ENCODE measurements around the gene PTPRG.
A peak's percentile ranks its signal among the peaks of the same experiment; 100 is the strongest.
"Not testable (repeated sequence)": the region's sequence is repeated elsewhere in the genome, so short reads cannot be mapped to it uniquely, and the experiment has no call there.

Gene PTPRG

DNA sequence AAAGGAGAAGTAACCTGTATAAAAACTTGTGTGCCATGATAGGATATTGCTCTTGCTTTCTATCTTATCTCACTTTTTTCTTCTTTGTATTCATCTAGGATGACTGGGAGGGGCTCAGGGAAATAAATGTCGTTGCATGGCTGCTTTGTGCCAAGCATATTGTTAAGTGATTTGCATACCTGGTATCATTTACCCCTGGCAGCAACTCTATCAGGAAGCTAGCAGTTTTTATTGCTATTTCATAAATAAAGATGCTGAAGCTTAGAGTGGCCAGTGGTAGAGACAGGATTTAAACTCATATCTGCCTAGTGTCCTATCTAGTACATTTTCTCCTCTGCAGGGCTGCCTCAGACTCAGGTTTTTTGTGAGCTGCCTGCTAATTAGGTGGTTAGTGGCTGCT is 253.3 kb downstream of the PTPRG start:
- no peak overlapping the region for H3K18ac ChIP-seq (ENCODE audit: low read length)
- no peak overlapping the region for H3K23ac ChIP-seq (ENCODE audit: low read length)
- no peak for DNase-seq
- no peak overlapping the region for H2BK12ac ChIP-seq (ENCODE audit: low read length)
- H3K79me2 ChIP-seq (ENCODE audit: control insufficient read depth, insufficient read depth, low read length, poor library complexity), result no peaks in the 10 kb centered on the region
- H3K79me1 ChIP-seq (ENCODE audit: low read length), result no peaks in the 10 kb centered on the region
- H3K27ac ChIP-seq (ENCODE audit: low read depth, low read length), result no peak overlapping the region
- H3K4ac ChIP-seq (ENCODE audit: low read depth, low read length), result no peak overlapping the region
- no peaks in the 10 kb centered on the region for H3K27me3 ChIP-seq (ENCODE audit: insufficient read depth, low read length)
- H2AK5ac ChIP-seq (ENCODE audit: low read length), result no peak overlapping the region
- H4K12ac ChIP-seq (ENCODE audit: low read depth, low read length), result no peak overlapping the region
- no peak overlapping the region for H3K4me2 ChIP-seq (ENCODE audit: low read length)
- H3K14ac ChIP-seq (ENCODE audit: low read length), result no peak overlapping the region
- H2BK5ac ChIP-seq (ENCODE audit: low read depth, low read length, poor library complexity), result no peak overlapping the region
- H3K4me3 ChIP-seq (ENCODE audit: low read depth, low read length), result no peak overlapping the region
- no peaks in the 10 kb centered on the region for H3K4me1 ChIP-seq (ENCODE audit: control insufficient read depth in 1 of 2, insufficient read depth in 2 of 2, low read length in 2 of 2)
- no peak overlapping the region for H4K91ac ChIP-seq (ENCODE audit: low read depth, low read length)
- no peak overlapping the region for H4K8ac ChIP-seq (ENCODE audit: low read depth, low read length)
- no peak overlapping the region for H2BK120ac ChIP-seq (ENCODE audit: insufficient read depth, low read length, poor library complexity)
- no peak overlapping the region for H3K9ac ChIP-seq (ENCODE audit: low read length)
- no peaks in the 10 kb centered on the region for H3K9me3 ChIP-seq (ENCODE audit: insufficient read depth, low read depth, low read length)
- no peaks in the 10 kb centered on the region for H3K36me3 ChIP-seq (ENCODE audit: control insufficient read depth in 1 of 2, insufficient read depth in 2 of 2, low read length in 2 of 2)
- H2AFZ ChIP-seq (ENCODE audit: insufficient read depth, low read length, poor library complexity), result no peak overlapping the region
- WGBS (ENCODE audit: extremely low coverage, insufficient coverage, insufficient read length), result no CpG with 5 or more reads among the region's 1 CpG

DNA sequence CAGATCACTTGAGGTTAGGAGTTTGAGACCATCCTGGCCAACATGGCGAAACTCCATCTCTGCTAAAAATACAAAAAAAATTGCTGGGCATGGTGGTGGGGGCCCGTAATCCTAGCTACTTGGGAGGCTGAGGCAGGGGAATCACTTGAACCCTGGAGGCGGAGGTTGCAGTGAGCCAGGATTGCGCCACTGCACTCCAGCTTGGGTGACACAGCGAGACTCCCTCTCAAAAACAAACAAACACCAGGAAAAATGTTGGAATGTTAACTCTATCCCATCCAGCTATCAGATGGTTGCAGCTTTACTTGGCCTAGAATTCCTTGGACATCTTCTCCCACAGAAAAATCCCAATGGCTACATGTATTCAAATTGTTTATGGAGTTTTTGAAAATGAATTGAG is 254.9 kb downstream of the PTPRG start:
- not testable (repeated sequence) for H3K79me1 ChIP-seq (ENCODE audit: low read length); H2BK12ac ChIP-seq (ENCODE audit: low read length); H4K91ac ChIP-seq (ENCODE audit: low read depth, low read length); H3K36me3 ChIP-seq (ENCODE audit: control insufficient read depth in 1 of 2, insufficient read depth in 2 of 2, low read length in 2 of 2); H3K27ac ChIP-seq (ENCODE audit: low read depth, low read length); H4K12ac ChIP-seq (ENCODE audit: low read depth, low read length); H2BK120ac ChIP-seq (ENCODE audit: insufficient read depth, low read length, poor library complexity); H3K4me3 ChIP-seq (ENCODE audit: low read depth, low read length); H3K9ac ChIP-seq (ENCODE audit: low read length); H3K14ac ChIP-seq (ENCODE audit: low read length); H2AFZ ChIP-seq (ENCODE audit: insufficient read depth, low read length, poor library complexity); H3K9me3 ChIP-seq (ENCODE audit: insufficient read depth, low read depth, low read length); H3K4me1 ChIP-seq (ENCODE audit: control insufficient read depth in 1 of 2, insufficient read depth in 2 of 2, low read length in 2 of 2); H2BK5ac ChIP-seq (ENCODE audit: low read depth, low read length, poor library complexity); H2AK5ac ChIP-seq (ENCODE audit: low read length); H3K27me3 ChIP-seq (ENCODE audit: insufficient read depth, low read length); H3K4ac ChIP-seq (ENCODE audit: low read depth, low read length); H3K4me2 ChIP-seq (ENCODE audit: low read length); H3K79me2 ChIP-seq (ENCODE audit: control insufficient read depth, insufficient read depth, low read length, poor library complexity); H3K23ac ChIP-seq (ENCODE audit: low read length); H4K8ac ChIP-seq (ENCODE audit: low read depth, low read length); H3K18ac ChIP-seq (ENCODE audit: low read length)
- DNase-seq, result peak in 1 of 2 donors; percentile 13
- WGBS (ENCODE audit: extremely low coverage, insufficient coverage, insufficient read length), result no CpG with 5 or more reads among the region's 5 CpGs

DNA sequence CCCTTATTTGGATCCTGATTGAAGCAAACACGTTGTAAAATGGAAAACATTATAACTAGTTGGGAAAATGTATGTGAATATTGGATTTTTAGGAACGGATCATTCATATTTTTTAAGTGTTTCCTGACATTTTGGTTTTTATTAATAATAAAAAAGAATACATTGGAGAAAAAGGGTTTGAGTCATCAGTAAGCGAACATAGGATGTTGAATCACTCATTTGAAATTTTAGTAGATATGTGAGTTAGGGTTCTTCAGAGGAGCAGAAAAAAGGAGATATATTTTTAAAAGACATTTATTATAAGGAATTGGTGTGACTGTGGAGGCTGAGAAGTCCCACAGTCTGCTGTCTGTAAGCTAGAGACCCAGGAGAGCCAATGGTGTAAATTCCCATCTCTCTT is 258.5 kb downstream of the PTPRG start:
- H3K79me2 ChIP-seq (ENCODE audit: control insufficient read depth, insufficient read depth, low read length, poor library complexity), result no peaks in the 10 kb centered on the region
- no peak overlapping the region for H2AFZ ChIP-seq (ENCODE audit: insufficient read depth, low read length, poor library complexity)
- no peak overlapping the region for H3K4me3 ChIP-seq (ENCODE audit: low read depth, low read length)
- no peak overlapping the region for H4K8ac ChIP-seq (ENCODE audit: low read depth, low read length)
- H2AK5ac ChIP-seq (ENCODE audit: low read length), result no peak overlapping the region
- no peaks in the 10 kb centered on the region for H3K9me3 ChIP-seq (ENCODE audit: insufficient read depth, low read depth, low read length)
- no peak for DNase-seq
- H3K23ac ChIP-seq (ENCODE audit: low read length), result no peak overlapping the region
- no peak overlapping the region for H2BK5ac ChIP-seq (ENCODE audit: low read depth, low read length, poor library complexity)
- no peak overlapping the region for H4K91ac ChIP-seq (ENCODE audit: low read depth, low read length)
- H3K14ac ChIP-seq (ENCODE audit: low read length), result no peak overlapping the region
- 100% methylated on average over 1 of the region's 3 CpGs for WGBS (ENCODE audit: extremely low coverage, insufficient coverage, insufficient read length)
- H3K79me1 ChIP-seq (ENCODE audit: low read length), result no peaks in the 10 kb centered on the region
- H3K36me3 ChIP-seq (ENCODE audit: control insufficient read depth in 1 of 2, insufficient read depth in 2 of 2, low read length in 2 of 2), result peaks cover 0 to 1% of the 10 kb centered on the region in 2 experiments
- H3K4me2 ChIP-seq (ENCODE audit: low read length), result no peak overlapping the region
- H2BK120ac ChIP-seq (ENCODE audit: insufficient read depth, low read length, poor library complexity), result no peak overlapping the region
- no peak overlapping the region for H3K18ac ChIP-seq (ENCODE audit: low read length)
- H3K27ac ChIP-seq (ENCODE audit: low read depth, low read length), result no peak overlapping the region
- no peaks in the 10 kb centered on the region for H3K27me3 ChIP-seq (ENCODE audit: insufficient read depth, low read length)
- H2BK12ac ChIP-seq (ENCODE audit: low read length), result no peak overlapping the region
- H3K4ac ChIP-seq (ENCODE audit: low read depth, low read length), result no peak overlapping the region
- no peak overlapping the region for H4K12ac ChIP-seq (ENCODE audit: low read depth, low read length)
- H3K4me1 ChIP-seq (ENCODE audit: control insufficient read depth in 1 of 2, insufficient read depth in 2 of 2, low read length in 2 of 2), result no peaks in the 10 kb centered on the region
- H3K9ac ChIP-seq (ENCODE audit: low read length), result no peak overlapping the region

DNA sequence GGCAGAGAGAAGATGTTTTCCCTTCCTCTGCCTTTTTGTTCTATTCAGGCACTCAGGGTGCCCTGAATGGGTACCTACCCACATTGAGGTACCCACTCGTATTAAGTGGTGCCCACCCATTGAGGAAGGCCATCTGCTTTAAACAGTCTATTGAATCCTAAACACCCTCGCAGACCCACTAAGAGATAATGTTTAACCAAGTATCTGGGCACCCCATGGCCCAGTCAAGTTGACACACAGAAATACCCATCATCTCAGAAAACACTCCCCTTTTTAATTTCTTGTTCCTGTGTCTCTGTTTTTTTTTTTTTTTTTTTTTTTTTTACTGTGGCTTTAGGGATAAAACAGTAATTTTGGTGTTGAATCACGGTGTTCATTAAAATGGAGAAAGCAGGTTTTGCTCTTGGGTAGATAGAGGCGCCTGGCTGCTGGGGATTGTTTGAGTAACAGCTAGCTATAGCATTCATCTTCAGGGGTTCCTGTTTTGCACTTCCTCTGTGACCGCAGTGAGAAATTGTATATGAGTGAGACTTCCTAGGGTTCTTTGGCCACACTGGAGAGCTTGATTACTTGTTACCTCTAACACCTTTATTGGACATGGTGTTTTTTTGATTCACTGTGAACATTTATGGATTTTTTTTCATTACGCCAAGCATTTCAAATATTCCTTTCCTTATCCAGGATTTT is 259.1 kb downstream of the PTPRG start:
- Histone ChIP-seq H3K18ac (ENCODE audit: low read length) (no peak overlapping the region), H3K79me1 (ENCODE audit: low read length) (no peaks in the 10 kb centered on the region), H3K9ac (ENCODE audit: low read length) (no peak overlapping the region), H4K91ac (ENCODE audit: low read depth, low read length) (no peak overlapping the region), H3K9me3 (ENCODE audit: insufficient read depth, low read depth, low read length) (no peaks in the 10 kb centered on the region), H3K4me3 (ENCODE audit: low read depth, low read length) (no peak overlapping the region), H3K14ac (ENCODE audit: low read length) (no peak overlapping the region), H2AFZ (ENCODE audit: insufficient read depth, low read length, poor library complexity) (no peak overlapping the region), H3K36me3 (ENCODE audit: control insufficient read depth in 1 of 2, insufficient read depth in 2 of 2, low read length in 2 of 2) (peaks cover 0 to 1% of the 10 kb centered on the region in 2 experiments), H2BK120ac (ENCODE audit: insufficient read depth, low read length, poor library complexity) (no peak overlapping the region), H3K4ac (ENCODE audit: low read depth, low read length) (no peak overlapping the region), H3K27ac (ENCODE audit: low read depth, low read length) (no peak overlapping the region), H4K12ac (ENCODE audit: low read depth, low read length) (no peak overlapping the region), H2AK5ac (ENCODE audit: low read length) (no peak overlapping the region), H4K8ac (ENCODE audit: low read depth, low read length) (no peak overlapping the region), H2BK12ac (ENCODE audit: low read length) (no peak overlapping the region), H3K27me3 (ENCODE audit: insufficient read depth, low read length) (no peaks in the 10 kb centered on the region), H3K4me2 (ENCODE audit: low read length) (no peak overlapping the region), H3K4me1 (ENCODE audit: control insufficient read depth in 1 of 2, insufficient read depth in 2 of 2, low read length in 2 of 2) (no peaks in the 10 kb centered on the region), H3K79me2 (ENCODE audit: control insufficient read depth, insufficient read depth, low read length, poor library complexity) (no peaks in the 10 kb centered on the region), H3K23ac (ENCODE audit: low read length) (no peak overlapping the region), H2BK5ac (ENCODE audit: low read depth, low read length, poor library complexity) (no peak overlapping the region)
- no peak for DNase-seq
- WGBS (ENCODE audit: extremely low coverage, insufficient coverage, insufficient read length), result no CpG with 5 or more reads among the region's 6 CpGs
